ENCODE measurements around the gene PLD4.

DNA sequence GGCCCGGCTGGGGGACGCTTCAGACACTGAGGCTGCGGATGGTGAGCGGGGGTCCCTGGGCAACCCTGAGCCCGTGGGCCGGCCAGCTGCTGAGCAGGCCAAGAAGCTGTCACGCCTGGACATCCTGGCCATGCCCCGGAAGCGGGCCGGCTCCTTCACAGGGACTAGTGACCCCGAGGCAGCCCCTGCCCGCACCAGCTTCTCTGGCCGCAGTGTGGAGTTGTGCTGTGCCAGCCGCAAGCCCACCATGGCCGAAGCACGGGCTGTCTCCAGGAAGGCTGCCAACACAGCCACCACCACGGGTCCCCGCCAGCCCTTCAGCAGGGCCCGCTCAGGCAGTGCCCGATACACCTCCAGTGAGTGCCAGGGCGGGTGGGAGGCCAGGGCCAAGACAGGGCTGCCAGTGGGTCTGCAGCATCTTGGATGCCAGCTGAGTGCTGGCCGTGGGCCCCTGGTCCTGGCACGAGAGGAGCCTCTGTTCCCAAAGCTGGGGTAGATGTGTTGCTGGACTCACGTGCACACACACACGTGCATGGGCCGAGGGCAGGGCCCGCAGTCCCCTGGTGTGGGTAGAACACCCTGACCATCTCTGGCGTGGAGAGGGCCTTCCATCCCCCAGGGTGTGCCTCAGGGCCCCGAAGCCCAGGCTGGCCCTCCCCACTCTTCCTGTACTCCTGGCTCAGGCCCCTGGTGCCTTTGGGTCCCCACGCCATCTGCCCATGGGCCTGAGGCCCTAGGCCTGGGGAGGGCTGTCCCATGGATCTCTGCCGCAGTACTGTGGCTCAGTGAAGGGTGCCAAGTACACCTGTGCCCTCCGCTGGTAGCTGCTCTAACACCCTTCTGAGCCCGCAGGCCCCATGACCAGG, 36.8 kb upstream of the PLD4 start:
- TF ChIP-seq, protein P1, sequence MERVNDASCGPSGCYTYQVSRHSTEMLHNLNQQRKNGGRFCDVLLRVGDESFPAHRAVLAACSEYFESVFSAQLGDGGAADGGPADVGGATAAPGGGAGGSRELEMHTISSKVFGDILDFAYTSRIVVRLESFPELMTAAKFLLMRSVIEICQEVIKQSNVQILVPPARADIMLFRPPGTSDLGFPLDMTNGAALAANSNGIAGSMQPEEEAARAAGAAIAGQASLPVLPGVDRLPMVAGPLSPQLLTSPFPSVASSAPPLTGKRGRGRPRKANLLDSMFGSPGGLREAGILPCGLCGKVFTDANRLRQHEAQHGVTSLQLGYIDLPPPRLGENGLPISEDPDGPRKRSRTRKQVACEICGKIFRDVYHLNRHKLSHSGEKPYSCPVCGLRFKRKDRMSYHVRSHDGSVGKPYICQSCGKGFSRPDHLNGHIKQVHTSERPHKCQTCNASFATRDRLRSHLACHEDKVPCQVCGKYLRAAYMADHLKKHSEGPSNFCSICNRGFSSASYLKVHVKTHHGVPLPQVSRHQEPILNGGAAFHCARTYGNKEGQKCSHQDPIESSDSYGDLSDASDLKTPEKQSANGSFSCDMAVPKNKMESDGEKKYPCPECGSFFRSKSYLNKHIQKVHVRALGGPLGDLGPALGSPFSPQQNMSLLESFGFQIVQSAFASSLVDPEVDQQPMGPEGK (CRISPR knock-in tag; IDR thresholded peaks at IDR 0.05; ENCODE audit: borderline replicate concordance), result no peak
- TF ChIP-seq PPARA (CRISPR knock-in tag; IDR thresholded peaks at IDR 0.05; ENCODE audit: borderline replicate concordance) (no peak), TOX (CRISPR knock-in tag; IDR thresholded peaks at IDR 0.05; ENCODE audit: borderline replicate concordance) (no peak), OSR1 (CRISPR knock-in tag; IDR thresholded peaks at IDR 0.05) (no peak), ZFP30 (CRISPR knock-in tag; IDR thresholded peaks at IDR 0.05) (no peak), SNAI2 (CRISPR knock-in tag; IDR thresholded peaks at IDR 0.05) (no peak), CSDC2 (CRISPR knock-in tag; IDR thresholded peaks at IDR 0.05) (no peak), ZNF565 (CRISPR knock-in tag; conservative IDR thresholded peaks at IDR 0.05; ENCODE audit: low read depth) (no peak), RARB (CRISPR knock-in tag; IDR thresholded peaks at IDR 0.05) (no peak), BACH2 (CRISPR knock-in tag; IDR thresholded peaks at IDR 0.05; ENCODE audit: borderline replicate concordance) (no peak)
